K562 (cell line): ENCODE results near the gene TGM3. TPM values are rescaled to one million over a fixed set of nuclear protein-coding genes. Genes with fewer than 3 reads are reported as not detected.

Source experiments
- ATF1 ChIP-seq, 2 experiments: fragments of 450-650 bp in 1 of 2; IDR thresholded peaks; 2 replicates each; pipeline ENCODE4 v1.6.1; 2016; ENCODE audit warnings: missing compliant biosample characterization in 1 of 2, missing genetic modification characterization in 1 of 2
- ATF2 ChIP-seq: sonication (generic); formaldehyde crosslinking; IDR thresholded peaks from 2 replicates; pipeline ENCODE4 v1.8.1; 2022; ENCODE audit warnings: missing genetic modification reagents
- BCOR ChIP-seq: fragments of 450-650 bp; IDR thresholded peaks from 2 replicates; pipeline ENCODE4 v1.6.1; 2016
- BRD9 ChIP-seq: fragments of 450-650 bp; IDR thresholded peaks from 2 replicates; pipeline ENCODE4 v1.6.1; 2018; ENCODE audit warnings: low read depth; ENCODE audit not compliant: partially characterized antibody
- JUNB ChIP-seq: fragments of 450-650 bp; formaldehyde crosslinking; conservative IDR thresholded peaks from 2 replicates; pipeline ENCODE4 v1.4.0; 2020; ENCODE audit warnings: mild to moderate bottlenecking
- MTA2 ChIP-seq: fragments of 450-650 bp; IDR thresholded peaks from 2 replicates; pipeline ENCODE4 v1.6.1; 2016; ENCODE audit warnings: low read depth
- MYBL2 ChIP-seq, 2 experiments: fragments of 450-650 bp in 1 of 2; sonication (generic) in 1 of 2; formaldehyde crosslinking in 1 of 2; IDR thresholded peaks; 2 replicates each; pipeline versions ENCODE4 v1.6.1 to v1.8.1; 2017 to 2022; ENCODE audit warnings: borderline replicate concordance in 1 of 2, inconsistent platforms in 1 of 2, low read depth in 1 of 2, mild to moderate bottlenecking in 1 of 2, missing genetic modification reagents in 1 of 2, moderate library complexity in 1 of 2
- NONO ChIP-seq, 2 experiments: fragments of 200-400 bp in 1 of 2; fragments of 450-650 bp in 1 of 2; formaldehyde crosslinking in 1 of 2; IDR thresholded peaks; 2 replicates each; pipeline ENCODE4 v1.6.1; 2017; ENCODE audit warnings: low read depth in 2 of 2, mild to moderate bottlenecking in 2 of 2, moderate library complexity in 2 of 2, low read length in 1 of 2
- PBX2 ChIP-seq, 2 experiments: IDR thresholded peaks in 1 of 2; conservative IDR thresholded peaks in 1 of 2; 2 replicates each; pipeline ENCODE4 v1.6.1; 2016; ENCODE audit warnings: low read depth in 2 of 2, mild to moderate bottlenecking in 1 of 2, missing compliant biosample characterization in 1 of 2, missing genetic modification characterization in 1 of 2, moderate library complexity in 1 of 2
- PKNOX1 ChIP-seq: fragments of 450-650 bp; IDR thresholded peaks from 2 replicates; pipeline ENCODE4 v1.6.1; 2016
- RBM25 ChIP-seq: fragments of 200-400 bp; formaldehyde crosslinking; IDR thresholded peaks from 2 replicates; pipeline ENCODE4 v1.6.1; 2018; ENCODE audit warnings: low read length, low read depth, moderate library complexity; ENCODE audit not compliant: severe bottlenecking
- SMARCA4 ChIP-seq: fragments of 450-650 bp; IDR thresholded peaks from 2 replicates; pipeline ENCODE4 v1.6.1; 2016
- YY1 ChIP-seq, 3 experiments: IDR thresholded peaks; 2 replicates each; pipeline ENCODE4 v1.6.1; 2011; ENCODE audit warnings: low read length in 2 of 3, mild to moderate bottlenecking in 2 of 3, moderate library complexity in 2 of 3, borderline replicate concordance in 1 of 3, control low read depth in 1 of 3, low read depth in 1 of 3; ENCODE audit not compliant: insufficient read depth in 3 of 3, insufficient replicate concordance in 2 of 3, control insufficient read depth in 1 of 3, insufficient read length in 1 of 3; ENCODE audit errors: extremely low read depth in 1 of 3
- ZKSCAN3 ChIP-seq: fragments of 250-450 bp; sonication (Bioruptor Pico); IDR thresholded peaks from 2 replicates; pipeline ENCODE4 v1.4.0; 2020
- ZNF174 ChIP-seq: fragments of 250-450 bp; sonication (Bioruptor Pico); IDR thresholded peaks from 2 replicates; pipeline ENCODE4 v1.4.0; 2020; ENCODE audit warnings: mild to moderate bottlenecking
- ZNF175 ChIP-seq: fragments of 200-800 bp; sonication (Bioruptor generic); IDR thresholded peaks from 2 replicates; pipeline ENCODE4 v1.6.1; 2016; ENCODE audit warnings: low read depth, mild to moderate bottlenecking, missing genetic modification characterization, missing compliant biosample characterization
- ZNF584 ChIP-seq: fragments of 200-800 bp; sonication (Bioruptor generic); IDR thresholded peaks from 2 replicates; pipeline ENCODE4 v1.6.1; 2016; ENCODE audit warnings: low read depth, mild to moderate bottlenecking, missing genetic modification characterization, missing compliant biosample characterization
- polyA plus RNA-seq, 8 experiments: library from polyadenylated mRNA; depleted of rRNA in 4 of 8; stranded (reverse) in 5 of 8; unstranded in 3 of 8; fragments of >200 nt; fragmentation: Nextera tagmentation in 2 of 8; fragmentation: Illumina TruSeq in 1 of 8; extraction: Ambion mirVana in 2 of 8; extraction: Trizol in 1 of 8; gene quantifications; 2 replicates each; pipeline versions ENCODE4 v1.2.1 to v1.2.3, GENCODE V29; 2011 to 2014; ENCODE audit warnings: inconsistent platforms in 1 of 8, missing spikeins in 1 of 8
- total RNA-seq, 7 experiments: library from RNA; depleted of rRNA in 6 of 7; stranded (reverse); fragments of >200 nt in 6 of 7; fragmentation: Illumina TruSeq in 2 of 7; extraction: Trizol in 2 of 7; gene quantifications; 2 replicates each; pipeline versions ENCODE4 v1.2.1 to v1.2.3, GENCODE V29; 2011 to 2021; ENCODE audit warnings: low replicate concordance in 1 of 7
- TF ChIP-seq, protein P1 (sequence below), 2 experiments: fragments of 450-650 bp in 1 of 2; sonication (generic) in 1 of 2; formaldehyde crosslinking in 1 of 2; IDR thresholded peaks in 1 of 2; conservative IDR thresholded peaks in 1 of 2; 2 replicates each; pipeline versions ENCODE4 v1.6.1 to v1.8.1; 2016 to 2023; ENCODE audit warnings: mild to moderate bottlenecking in 2 of 2, moderate library complexity in 2 of 2, inconsistent platforms in 1 of 2, missing genetic modification reagents in 1 of 2

Gene TGM3
- total and polyA plus RNA-seq, 9 of the 15 experiments (the other 6 are each of a cell fraction or from before 2014, with no cell fraction given), result not detected

- no peak for TF ChIP-seq PBX2 (CRISPR knock-in tag; IDR thresholded peaks at IDR 0.05; ENCODE audit: low read depth)
- peak; percentile 36; the same call in 1 of the 2 replicates for TF ChIP-seq PBX2 (tag; conservative IDR thresholded peaks at IDR 0.05; ENCODE audit: low read depth)
- peak; percentile 37 for TF ChIP-seq RBM25
- TF ChIP-seq ZNF584, result no peak
- TF ChIP-seq, protein P1, sequence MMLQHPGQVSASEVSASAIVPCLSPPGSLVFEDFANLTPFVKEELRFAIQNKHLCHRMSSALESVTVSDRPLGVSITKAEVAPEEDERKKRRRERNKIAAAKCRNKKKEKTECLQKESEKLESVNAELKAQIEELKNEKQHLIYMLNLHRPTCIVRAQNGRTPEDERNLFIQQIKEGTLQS (IDR thresholded peaks at IDR 0.05), result peak; percentile 86
- TF ChIP-seq, protein P1 (CRISPR knock-in tag; conservative IDR thresholded peaks at IDR 0.05), result no peak
- TF ChIP-seq NONO (IDR thresholded peaks at IDR 0.05; ENCODE audit: low read depth in 2 of 2, low read length in 1 of 2), result no peak
- no peak for TF ChIP-seq JUNB (CRISPR knock-in tag)
- no peak for TF ChIP-seq ZNF174
- TF ChIP-seq SMARCA4, result peak; percentile 40; the same call in 1 of the 2 replicates
- no peak for TF ChIP-seq MYBL2 (IDR thresholded peaks at IDR 0.05; ENCODE audit: low read depth)
- TF ChIP-seq MYBL2 (CRISPR knock-in tag; IDR thresholded peaks at IDR 0.05; ENCODE audit: borderline replicate concordance), result no peak
- no peak for TF ChIP-seq ZNF175 (CRISPR knock-in tag)
- TF ChIP-seq YY1 (IDR thresholded peaks at IDR 0.05; ENCODE audit: borderline replicate concordance in 1 of 3, control insufficient read depth in 1 of 3, extremely low read depth in 1 of 3, insufficient read depth in 3 of 3, insufficient read length in 1 of 3, insufficient replicate concordance in 2 of 3, low read depth in 1 of 3, low read length in 2 of 3), result no peak
- no peak for TF ChIP-seq BRD9
- TF ChIP-seq ATF2 (CRISPR knock-in tag), result peak; percentile 52; the same call in 1 of the 2 replicates
- TF ChIP-seq BCOR, result peak; percentile 64; the same call in 1 of the 2 replicates
- TF ChIP-seq ATF1 (CRISPR knock-in tag; IDR thresholded peaks at IDR 0.05), result no peak
- no peak for TF ChIP-seq ATF1 (tag; IDR thresholded peaks at IDR 0.05)
- peak; percentile 39; the same call in 1 of the 2 replicates for TF ChIP-seq PKNOX1
- no peak for TF ChIP-seq MTA2
- no peak for TF ChIP-seq ZKSCAN3 (CRISPR knock-in tag)
Measured at GRCh38 chr20:2301164-2301622, 5.4 kb downstream of the TGM3 start (continued).
